Prostate gland (tissue), 2 donors: Measurements from ENCODE around the gene SPON1. TPM values are rescaled to one million over a fixed set of nuclear protein-coding genes. Genes with fewer than 3 reads are reported as not detected.

ENCODE experiments used
- DNase-seq: peaks from one replicate; pipeline ENCODE4 v3.0.0-alpha.2; 2019; ENCODE audit warnings: low spot score
- H3K27ac ChIP-seq, 2 donors: fragments of 200-600 bp; sonication (generic); 2 replicates each; pipeline ENCODE4 v1.5.1; 2017 to 2019
- H3K27me3 ChIP-seq: fragments of 200-600 bp; sonication (generic); replicated peaks from 2 replicates; pipeline ENCODE4 v1.5.1; 2019; ENCODE audit not compliant: insufficient read depth
- H3K36me3 ChIP-seq, 2 donors: fragments of 200-600 bp; sonication (generic); 1 replicate in 1 of 2; 2 replicates in 1 of 2; pipeline versions ENCODE4 v1.5.1 to v1.8.1; 2017 to 2019
- H3K4me1 ChIP-seq: fragments of 200-600 bp; sonication (generic); replicated peaks from 2 replicates; pipeline ENCODE4 v1.5.1; 2019
- H3K4me3 ChIP-seq, 2 donors: fragments of 200-600 bp; sonication (generic); 2 replicates each; pipeline ENCODE4 v1.5.1; 2017 to 2019
- H3K9me3 ChIP-seq: fragments of 200-600 bp; sonication (generic); 2 replicates; pipeline ENCODE4 v1.5.1; 2017
- POLR2A ChIP-seq: fragments of 450-650 bp; IDR thresholded peaks from one replicate; pipeline ENCODE4 v1.6.1; 2016; ENCODE audit warnings: antibody characterized with exemption, mild to moderate bottlenecking
- POLR2AphosphoS5 ChIP-seq: sonication (generic); formaldehyde crosslinking; IDR thresholded peaks from one replicate; pipeline ENCODE4 v1.6.1; 2017; ENCODE audit warnings: antibody characterized with exemption
- WGBS: methylation state at CpG from one replicate; pipeline ENCODE4 v1.1.5; 2018; 5-methylcytosine and 5-hydroxymethylcytosine counted together
- intact Hi-C: fragments of 100-400 bp; cut with DNase I; formaldehyde crosslinking; loops from one replicate; pipeline ENCODE4 v1.14.2; 2022
- total RNA-seq, 2 donors: library from RNA; depleted of rRNA; stranded (reverse); fragments of >200 nt; gene quantifications; one replicate each; pipeline ENCODE4 v1.1.0, GENCODE V29; 2016
- TF ChIP-seq, protein P1 (sequence below), 4 experiments: fragments of 200-600 bp in 2 of 4; fragments of 450-650 bp in 2 of 4; sonication (generic) in 2 of 4; IDR thresholded peaks; 1 replicate in 3 of 4; 2 replicates in 1 of 4; pipeline ENCODE4 v1.5.1; 2016 to 2019; ENCODE audit warnings: antibody characterized with exemption in 4 of 4, mild to moderate bottlenecking in 2 of 4, moderate library complexity in 2 of 4

SPON1 gene
- total RNA-seq, 2 donors from 2014 or later, result 13.7 to 28.2 TPM

- intact Hi-C loops, result no loop called here
- no peak for DNase-seq
- Histone ChIP-seq H3K27ac (no peak overlapping the region), H3K4me3 (no peak overlapping the region), H3K36me3 (no peaks in the 10 kb centered on the region), H3K27me3 (no peaks in the 10 kb centered on the region), H3K4me1 (no peaks in the 10 kb centered on the region), H3K9me3 (no peaks in the 10 kb centered on the region)
- TF ChIP-seq, protein P1, sequence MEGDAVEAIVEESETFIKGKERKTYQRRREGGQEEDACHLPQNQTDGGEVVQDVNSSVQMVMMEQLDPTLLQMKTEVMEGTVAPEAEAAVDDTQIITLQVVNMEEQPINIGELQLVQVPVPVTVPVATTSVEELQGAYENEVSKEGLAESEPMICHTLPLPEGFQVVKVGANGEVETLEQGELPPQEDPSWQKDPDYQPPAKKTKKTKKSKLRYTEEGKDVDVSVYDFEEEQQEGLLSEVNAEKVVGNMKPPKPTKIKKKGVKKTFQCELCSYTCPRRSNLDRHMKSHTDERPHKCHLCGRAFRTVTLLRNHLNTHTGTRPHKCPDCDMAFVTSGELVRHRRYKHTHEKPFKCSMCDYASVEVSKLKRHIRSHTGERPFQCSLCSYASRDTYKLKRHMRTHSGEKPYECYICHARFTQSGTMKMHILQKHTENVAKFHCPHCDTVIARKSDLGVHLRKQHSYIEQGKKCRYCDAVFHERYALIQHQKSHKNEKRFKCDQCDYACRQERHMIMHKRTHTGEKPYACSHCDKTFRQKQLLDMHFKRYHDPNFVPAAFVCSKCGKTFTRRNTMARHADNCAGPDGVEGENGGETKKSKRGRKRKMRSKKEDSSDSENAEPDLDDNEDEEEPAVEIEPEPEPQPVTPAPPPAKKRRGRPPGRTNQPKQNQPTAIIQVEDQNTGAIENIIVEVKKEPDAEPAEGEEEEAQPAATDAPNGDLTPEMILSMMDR (IDR thresholded peaks at IDR 0.05), result no peak
- TF ChIP-seq POLR2AphosphoS5 (no peak), POLR2A (no peak)
- WGBS, result 62% methylated on average over 3 of the region's 3 CpGs
These were observed 18.5 kb upstream of the SPON1 start for GRCh38 chr11:13944016-13944415.

GRCh38 chr11:13944911-13945425 is 17.6 kb upstream of the SPON1 start:
- H3K27me3 ChIP-seq, result no peaks in the 10 kb centered on the region
- WGBS, result 45% methylated on average over 3 of the region's 3 CpGs
- no peak overlapping the region for H3K4me3 ChIP-seq
- DNase-seq, result no peak
- TF ChIP-seq, protein P1 (IDR thresholded peaks at IDR 0.05), result no peak
- TF ChIP-seq POLR2A (no peak), POLR2AphosphoS5 (no peak)
- H3K27ac ChIP-seq, result no peak overlapping the region
- no peaks in the 10 kb centered on the region for H3K36me3 ChIP-seq
- intact Hi-C loops, result no loop called here
- H3K9me3 ChIP-seq, result no peaks in the 10 kb centered on the region
- no peaks in the 10 kb centered on the region for H3K4me1 ChIP-seq

DNA sequence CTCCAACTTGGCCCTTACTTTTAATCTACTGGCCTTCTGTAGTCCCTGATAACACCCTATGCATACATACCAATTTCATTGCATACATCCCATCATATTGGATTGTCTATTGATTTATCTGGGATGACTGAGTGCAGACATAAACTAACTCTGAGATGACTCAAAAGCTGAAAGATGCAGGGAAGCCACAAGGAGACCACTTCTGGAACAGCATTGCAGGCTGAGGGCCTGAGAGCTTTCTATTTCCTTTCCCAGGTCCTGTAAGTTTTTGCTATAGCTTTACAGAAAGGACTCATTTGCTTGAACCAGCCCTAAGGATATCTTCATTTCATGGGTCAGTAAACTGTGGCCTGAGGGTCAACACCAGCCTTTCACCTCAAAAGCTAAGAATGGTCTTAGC is 15.1 kb upstream of the SPON1 start:
- no peaks in the 10 kb centered on the region for H3K4me1 ChIP-seq
- TF ChIP-seq POLR2A, result no peak
- TF ChIP-seq, protein P1 (IDR thresholded peaks at IDR 0.05), result no peak
- no peak for TF ChIP-seq POLR2AphosphoS5
- no peaks in the 10 kb centered on the region for H3K9me3 ChIP-seq
- H3K4me3 ChIP-seq, result no peak overlapping the region
- no peak overlapping the region for H3K27ac ChIP-seq
- intact Hi-C loops, result no loop called here
- DNase-seq, result no peak
- H3K27me3 ChIP-seq, result no peaks in the 10 kb centered on the region
- no peaks in the 10 kb centered on the region for H3K36me3 ChIP-seq

- DNase-seq, result no peak
- no peaks in the 10 kb centered on the region for H3K9me3 ChIP-seq
- intact Hi-C loops, result no loop called here
- TF ChIP-seq POLR2AphosphoS5, result no peak
- TF ChIP-seq POLR2A, result no peak
- TF ChIP-seq, protein P1 (IDR thresholded peaks at IDR 0.05), result no peak
- no peaks in the 10 kb centered on the region for H3K4me1 ChIP-seq
- no peak overlapping the region for H3K4me3 ChIP-seq
- H3K27ac ChIP-seq, result no peak overlapping the region
- 73% methylated on average over 2 of the region's 2 CpGs for WGBS
- H3K27me3 ChIP-seq, result no peaks in the 10 kb centered on the region
- H3K36me3 ChIP-seq, result no peaks in the 10 kb centered on the region
These were observed 12.6 kb upstream of the SPON1 start for GRCh38 chr11:13949876-13950275.

GRCh38 chr11:13952221-13952620 is 10.3 kb upstream of the SPON1 start:
- intact Hi-C loops, result no loop called here
- TF ChIP-seq, protein P1 (IDR thresholded peaks at IDR 0.05), result no peak
- TF ChIP-seq POLR2AphosphoS5 (no peak), POLR2A (no peak)
- DNase-seq, result no peak
- no peaks in the 10 kb centered on the region for H3K9me3 ChIP-seq
- H3K27me3 ChIP-seq, result no peaks in the 10 kb centered on the region
- H3K4me3 ChIP-seq, result no peak overlapping the region
- no peaks in the 10 kb centered on the region for H3K36me3 ChIP-seq
- H3K27ac ChIP-seq, result no peak overlapping the region
- 87% methylated on average over 1 of the region's 1 CpG for WGBS
- no peaks in the 10 kb centered on the region for H3K4me1 ChIP-seq
